SW480 (cell line): ENCODE measurements around the gene PCDHB4.
"Not testable (repeated sequence)": the region's sequence is repeated elsewhere in the genome, so short reads cannot be mapped to it uniquely, and the experiment has no call there.

ENCODE experiments used
- DNase-seq: peaks from one replicate; pipeline ENCODE4 v3.0.0-alpha.2; 2016; ENCODE audit warnings: low spot score

Gene PCDHB4

GRCh38 chr5:141150224-141150992 lies 28.8 kb downstream of the PCDHB4 start:
- DNase-seq: no peak

GRCh38 chr5:141150993-141151325 lies 29.3 kb downstream of the PCDHB4 start:
- DNase-seq: no peak

- not testable (repeated sequence) for DNase-seq
Measured at GRCh38 chr5:141151632-141152031, 30.0 kb downstream of the PCDHB4 start.

- not testable (repeated sequence) for DNase-seq
Measured at GRCh38 chr5:141152096-141152495, 30.5 kb downstream of the PCDHB4 start.

GRCh38 chr5:141155540-141156374 lies 34.1 kb downstream of the PCDHB4 start:
- DNase-seq: no peak

- DNase-seq: not testable (repeated sequence)
Measured at GRCh38 chr5:141157356-141157755, 35.7 kb downstream of the PCDHB4 start.

- DNase-seq: not testable (repeated sequence)
Measured at GRCh38 chr5:141157901-141158300, 36.3 kb downstream of the PCDHB4 start.

GRCh38 chr5:141172381-141173204 lies 51.0 kb downstream of the PCDHB4 start, which contains the start of gene PCDHB7:
Gene PCDHB7, plus strand, starts transcription at chr5:141172644. Its CDS starts 192 bp downstream, at chr5:141172836.
- DNase-seq: peak; percentile 36

GRCh38 chr5:141174291-141175104 lies 52.9 kb downstream of the PCDHB4 start:
- DNase-seq: not testable (repeated sequence)
